HG02798 (cell line): ENCODE measurements around the gene OR52H1.
"Not testable (repeated sequence)": the region's sequence is repeated elsewhere in the genome, so short reads cannot be mapped to it uniquely, and the experiment has no call there.

Experiments used
- ATAC-seq: cut with Tn5 transposase; IDR thresholded peaks from one replicate; pipeline ENCODE4 v1.9.1; 2021; ENCODE audit warnings: mild to moderate bottlenecking; ENCODE audit not compliant: unreplicated experiment, poor library complexity

OR52H1 gene

GRCh38 chr11:5548440-5548839 lies at the start of gene OR52H1:
OR52H1 (minus strand) TSS chr11:5548540; CDS start chr11:5545505, 3,035 bp downstream.
- no peak for ATAC-seq

DNA sequence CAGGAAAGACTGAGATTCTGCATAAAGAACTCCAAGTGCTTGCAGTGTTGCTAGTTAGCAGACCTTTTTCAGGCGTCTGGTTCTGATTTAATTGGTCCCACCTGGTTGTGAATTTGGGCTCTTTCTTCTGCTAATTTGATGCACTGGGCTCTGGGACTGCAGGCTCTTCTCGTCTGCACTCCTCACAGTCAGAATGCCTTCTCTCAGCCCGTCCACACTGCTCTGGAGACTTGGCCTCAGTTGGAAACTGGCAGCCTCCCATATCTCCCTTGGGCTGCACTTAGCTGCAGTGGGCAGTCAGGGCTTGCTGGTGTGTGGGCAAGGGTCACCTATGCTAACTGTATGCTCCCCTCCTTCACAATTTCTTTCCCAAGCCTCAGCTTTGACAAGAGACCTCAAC lies 49.6 kb upstream of the OR52H1 start:
- ATAC-seq = no peak

DNA sequence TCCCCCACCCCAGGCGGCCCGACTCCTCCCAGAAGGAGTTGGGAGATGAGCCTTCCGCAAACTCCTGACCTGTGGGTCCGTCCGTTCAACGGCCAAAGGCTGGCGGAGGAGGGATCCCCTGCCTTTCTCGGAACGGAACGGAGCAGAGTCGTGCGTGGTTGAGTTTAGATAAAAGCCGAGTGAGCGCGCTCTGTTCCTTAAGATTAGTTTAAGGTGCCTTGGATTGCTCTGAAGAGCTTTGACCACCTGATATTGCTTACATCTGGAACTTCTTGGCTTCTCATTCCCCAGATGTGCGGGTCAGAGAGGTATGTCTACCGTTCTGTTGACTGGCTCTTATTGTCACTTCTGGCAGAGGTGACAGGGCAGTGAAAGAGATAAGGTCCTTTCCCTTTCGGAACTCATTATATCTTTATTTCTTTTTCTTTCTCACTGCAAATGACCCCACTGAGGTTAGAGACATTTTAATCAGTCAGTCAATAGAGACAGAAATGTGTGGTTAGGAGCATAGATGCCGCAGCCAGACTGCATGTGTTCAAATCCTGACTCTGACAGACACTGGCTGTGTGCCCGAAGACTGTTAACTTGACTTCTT lies 48.4 kb upstream of the OR52H1 start, which contains the start of gene TRIM6:
Gene TRIM6 (plus strand): TSS at position 31 of the 595 bp plus-strand sequence. CDS start 261 bp downstream, at position 292.
- ATAC-seq = peak; percentile 52

- no peak for ATAC-seq
These were observed 44.8 kb upstream of the OR52H1 start for GRCh38 chr11:5593146-5593545.

DNA sequence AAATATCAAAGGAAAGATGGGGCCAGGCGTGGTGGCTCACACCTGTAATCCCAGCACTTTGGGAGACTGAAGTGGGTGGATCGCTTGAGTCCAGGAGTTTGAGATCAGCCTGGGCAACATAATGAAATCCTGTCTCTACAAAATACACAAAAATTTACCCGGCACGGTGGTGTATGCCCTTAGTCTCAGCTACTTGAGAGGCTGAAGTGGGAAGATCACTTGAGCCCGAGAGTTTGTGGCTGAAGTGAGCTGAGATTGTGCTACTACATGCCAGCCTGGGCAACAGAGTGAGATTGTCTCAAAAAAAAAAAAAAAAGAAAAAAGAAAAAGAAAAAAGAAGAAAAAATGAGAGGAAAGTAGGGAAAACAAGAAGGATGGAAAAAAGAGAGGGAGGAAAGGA lies 44.3 kb upstream of the OR52H1 start:
- ATAC-seq = no peak

- no peak for ATAC-seq
These were observed 43.3 kb upstream of the OR52H1 start for GRCh38 chr11:5591613-5592012.

GRCh38 chr11:5589906-5590305 lies 41.6 kb upstream of the OR52H1 start:
- not testable (repeated sequence) for ATAC-seq

DNA sequence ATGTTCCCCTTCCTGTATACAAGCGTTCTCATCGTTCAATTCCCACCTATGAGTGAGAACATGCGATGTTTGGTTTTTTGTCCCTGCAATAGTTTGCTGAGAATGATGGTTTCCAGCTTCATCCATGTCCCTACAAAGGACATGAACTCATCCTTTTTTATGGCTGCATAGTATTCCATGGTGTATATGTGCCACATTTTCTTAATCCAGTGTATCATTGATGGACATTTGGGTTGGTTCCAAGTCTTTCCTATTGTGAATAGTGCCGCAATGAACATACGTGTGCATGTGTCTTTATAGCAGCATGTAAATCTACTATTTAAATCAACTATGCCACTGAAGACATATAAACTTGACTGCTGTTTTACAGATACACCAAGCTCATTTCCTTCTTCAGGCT lies 36.1 kb upstream of the OR52H1 start:
- not testable (repeated sequence) for ATAC-seq

DNA sequence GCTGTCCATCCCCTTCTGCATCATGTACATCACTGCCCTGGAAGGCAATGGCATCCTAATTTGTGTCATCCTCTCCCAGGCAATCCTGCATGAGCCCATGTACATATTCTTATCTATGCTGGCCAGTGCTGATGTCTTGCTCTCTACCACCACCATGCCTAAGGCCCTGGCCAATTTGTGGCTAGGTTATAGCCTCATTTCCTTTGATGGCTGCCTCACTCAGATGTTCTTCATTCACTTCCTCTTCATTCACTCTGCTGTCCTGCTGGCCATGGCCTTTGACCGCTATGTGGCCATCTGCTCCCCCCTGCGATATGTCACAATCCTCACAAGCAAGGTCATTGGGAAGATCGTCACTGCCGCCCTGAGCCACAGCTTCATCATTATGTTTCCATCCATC lies 32.7 kb upstream of the OR52H1 start:
- ATAC-seq = no peak

GRCh38 chr11:5580577-5580976 lies 32.2 kb upstream of the OR52H1 start, which contains the start of gene OR52B6:
OR52B6 (plus strand) TSS chr11:5580877; CDS start chr11:5580877, 0 bp downstream.
- ATAC-seq = no peak

GRCh38 chr11:5577101-5577500 lies 28.8 kb upstream of the OR52H1 start:
- no peak for ATAC-seq

GRCh38 chr11:5575152-5575551 lies 26.8 kb upstream of the OR52H1 start:
- no peak for ATAC-seq

- no peak for ATAC-seq
These were observed 26.3 kb upstream of the OR52H1 start for GRCh38 chr11:5574654-5575053.

DNA sequence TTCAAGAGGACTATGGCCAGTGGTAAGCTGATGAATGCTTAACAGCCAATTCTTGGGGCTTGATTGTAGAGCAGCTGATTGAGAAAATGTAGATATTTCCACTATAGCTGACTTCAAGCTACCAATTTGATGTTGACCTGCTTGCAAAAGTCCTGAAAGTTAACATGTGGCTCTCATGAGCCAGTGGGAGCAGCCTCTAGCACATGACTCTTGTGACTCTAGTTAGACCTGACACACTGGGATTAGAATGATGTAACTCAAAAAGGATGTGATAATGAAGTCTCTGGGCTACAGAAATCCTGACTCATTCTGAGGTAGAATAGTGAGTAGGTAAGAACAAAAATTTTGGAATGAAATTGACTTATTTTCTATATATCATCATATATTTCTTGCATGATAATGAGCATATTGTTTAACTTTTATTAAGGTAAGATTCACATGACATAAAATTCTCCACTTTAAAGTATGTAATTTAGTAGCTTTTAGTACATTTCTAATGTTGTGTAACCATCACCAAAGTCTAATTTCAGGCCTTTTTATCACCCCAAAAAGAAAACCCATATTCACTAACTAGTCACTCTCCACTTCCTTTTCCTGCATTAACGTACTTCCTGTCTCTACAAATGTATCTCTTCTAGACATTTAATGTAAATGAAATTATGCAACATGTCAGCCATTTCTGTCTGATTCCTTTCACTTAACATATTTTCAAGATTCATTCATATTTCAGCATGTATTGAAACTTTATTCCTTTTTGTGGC lies 16.1 kb upstream of the OR52H1 start:
- no peak for ATAC-seq

DNA sequence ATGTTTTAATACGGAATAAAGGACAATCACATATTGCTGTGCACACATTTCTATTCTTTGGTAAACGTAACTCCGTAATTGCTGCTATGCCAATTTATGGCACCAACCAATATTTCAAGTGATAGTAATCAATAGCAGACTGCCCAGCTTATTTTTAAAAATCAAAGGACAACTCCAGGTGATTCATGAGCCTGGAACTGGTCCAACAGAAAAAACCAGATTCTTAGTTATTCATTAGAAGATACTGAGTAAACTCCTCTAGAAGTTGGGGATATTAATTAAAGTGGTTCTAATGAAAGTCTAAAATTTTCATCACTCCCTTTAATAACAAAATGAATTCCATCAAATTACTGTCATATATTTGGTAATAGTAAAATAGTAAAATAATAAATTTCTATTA lies 9.4 kb upstream of the OR52H1 start:
- no peak for ATAC-seq

DNA sequence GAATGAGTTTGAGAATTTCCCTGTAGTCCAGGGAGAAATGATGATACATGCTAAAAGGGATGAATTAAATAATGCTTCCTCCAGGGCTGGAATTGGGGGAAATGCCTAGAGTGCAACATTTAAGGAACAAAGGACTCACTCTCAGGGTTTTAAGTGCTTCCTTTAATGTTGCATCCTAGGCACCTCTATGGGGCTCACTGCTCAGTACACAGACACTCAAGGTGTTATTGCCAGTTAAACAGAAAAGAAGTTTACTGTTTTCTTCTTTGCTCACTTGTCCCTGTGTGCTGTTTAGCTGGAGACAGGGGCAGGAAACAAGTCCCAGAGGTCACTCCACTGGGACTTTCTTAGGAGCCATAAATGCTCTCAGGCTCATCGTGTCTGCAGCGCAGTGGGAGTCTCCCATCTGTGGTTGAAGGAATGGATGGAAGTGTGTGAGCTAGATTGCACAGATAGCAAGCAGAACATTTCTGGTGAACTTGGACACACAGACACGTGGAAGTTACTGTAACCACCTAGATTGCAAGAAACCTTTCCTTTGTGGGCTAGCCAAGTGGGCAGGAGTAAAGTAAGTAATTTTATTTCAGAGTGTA lies 8.4 kb upstream of the OR52H1 start:
- ATAC-seq = no peak

- ATAC-seq = no peak
These were observed 5.0 kb upstream of the OR52H1 start for GRCh38 chr11:5553343-5553742.

DNA sequence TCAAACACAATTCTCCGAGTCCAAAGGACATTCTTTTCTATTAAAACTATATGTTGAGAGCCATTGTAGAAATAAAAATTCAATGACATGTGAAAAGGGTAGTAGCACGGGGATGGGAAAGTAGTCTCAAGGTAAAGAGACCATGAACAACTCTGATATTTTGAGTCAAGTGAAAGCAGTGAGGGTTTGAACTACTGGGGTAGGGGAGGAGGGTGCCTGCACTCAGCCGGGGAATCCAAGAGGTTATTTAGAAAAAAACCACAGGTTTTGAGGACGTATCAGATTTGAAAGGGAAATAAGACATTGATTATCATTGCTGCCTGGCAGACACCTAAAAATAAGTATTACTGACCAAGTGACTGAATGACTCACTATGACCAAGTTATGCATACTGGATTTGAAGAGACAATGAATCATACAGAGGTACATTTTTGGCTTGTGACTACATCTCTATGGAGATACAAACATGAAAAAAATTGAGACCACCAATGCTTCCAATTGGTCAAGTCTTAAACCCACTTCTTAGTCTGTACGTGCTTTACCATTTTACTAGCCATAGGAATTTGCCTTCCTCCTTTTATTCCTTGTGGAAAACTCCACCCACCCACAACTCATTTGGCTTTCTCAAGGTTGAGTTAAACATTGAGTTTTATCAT lies 2.2 kb upstream of the OR52H1 start:
- ATAC-seq = peak; percentile 70

DNA sequence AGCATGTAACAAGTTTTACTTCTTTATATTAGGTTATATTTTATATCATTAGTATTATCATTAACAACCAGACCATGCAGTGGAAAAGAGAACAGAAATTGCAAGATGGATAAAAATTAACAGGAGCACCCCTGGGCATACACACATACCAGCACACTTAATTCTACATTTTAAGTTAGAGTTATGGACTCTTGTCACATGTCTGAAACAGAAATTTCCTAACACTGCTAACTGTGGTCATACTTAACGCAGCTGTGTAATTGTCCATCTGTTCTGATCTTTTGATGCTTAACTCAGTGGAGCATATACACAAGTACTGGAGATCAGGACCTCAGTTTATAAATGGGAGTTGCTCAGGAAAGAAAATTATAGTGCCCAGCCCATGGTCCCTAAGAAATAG lies 358 bp downstream of the OR52H1 start:
- ATAC-seq = peak; percentile 64

DNA sequence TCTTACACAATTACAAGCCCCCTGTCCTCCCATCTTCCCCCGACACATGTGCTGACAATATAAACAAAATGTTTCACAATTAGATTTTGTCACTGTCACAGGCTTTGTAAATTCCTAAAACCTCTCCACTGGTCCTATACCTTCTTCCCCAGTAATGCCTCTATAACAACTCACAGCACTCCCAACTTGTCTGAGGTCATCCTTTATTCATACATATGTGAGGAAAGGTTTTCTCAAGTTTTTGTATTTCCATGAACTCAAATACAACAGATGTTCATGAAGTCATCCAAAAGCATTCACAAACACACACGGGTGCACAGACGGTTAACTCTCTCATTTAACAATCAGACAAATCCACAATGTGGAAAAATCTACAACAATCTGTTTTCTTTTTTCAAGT lies 1.9 kb downstream of the OR52H1 start:
- no peak for ATAC-seq

DNA sequence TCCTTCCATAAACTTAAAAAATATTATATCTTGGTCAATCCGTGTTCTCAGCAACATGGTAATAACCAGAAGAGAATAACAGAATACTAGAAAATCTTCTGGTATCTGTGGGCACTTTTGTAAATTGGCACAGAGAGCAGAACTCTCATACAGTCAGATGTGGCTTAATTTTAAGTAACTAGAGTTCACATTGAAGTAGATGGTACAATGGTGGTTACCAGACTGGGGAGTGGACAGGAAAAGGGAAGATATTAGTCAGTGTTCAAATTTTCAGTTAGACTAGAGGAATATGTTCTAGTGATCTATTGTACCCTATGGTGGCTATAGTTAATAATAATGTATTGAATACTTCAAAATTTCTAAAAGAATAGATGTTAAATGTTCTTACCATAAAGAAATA lies 6.9 kb downstream of the OR52H1 start:
- ATAC-seq = no peak
